ENCODE results near the gene DGKZ.
A peak's percentile ranks its signal among the peaks of the same experiment; 100 is the strongest.

DGKZ gene

DNA sequence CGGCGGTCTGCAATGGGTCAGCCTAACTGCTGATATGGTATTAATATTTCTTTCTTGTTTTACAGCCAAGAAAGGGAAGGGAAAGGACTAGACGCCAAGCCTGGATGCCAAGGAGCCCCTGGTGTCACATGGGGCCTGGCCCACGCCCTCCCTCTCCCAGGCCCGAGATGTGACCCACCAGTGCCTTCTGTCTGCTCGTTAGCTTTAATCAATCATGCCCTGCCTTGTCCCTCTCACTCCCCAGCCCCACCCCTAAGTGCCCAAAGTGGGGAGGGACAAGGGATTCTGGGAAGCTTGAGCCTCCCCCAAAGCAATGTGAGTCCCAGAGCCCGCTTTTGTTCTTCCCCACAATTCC lies 36.1 kb downstream of the DGKZ start:
- DNase-seq, result no peak

GRCh38 chr11:46383974-46384701 lies 36.9 kb downstream of the DGKZ start:
- no peak for DNase-seq

GRCh38 chr11:46385169-46386004 lies 38.1 kb downstream of the DGKZ start:
- no peak for DNase-seq

- no peak for DNase-seq
These were observed 38.8 kb downstream of the DGKZ start for GRCh38 chr11:46386005-46386578.

- DNase-seq, result no peak
These were observed 39.4 kb downstream of the DGKZ start for GRCh38 chr11:46386674-46387073.

GRCh38 chr11:46387456-46387855 lies 40.2 kb downstream of the DGKZ start:
- no peak for DNase-seq

DNA sequence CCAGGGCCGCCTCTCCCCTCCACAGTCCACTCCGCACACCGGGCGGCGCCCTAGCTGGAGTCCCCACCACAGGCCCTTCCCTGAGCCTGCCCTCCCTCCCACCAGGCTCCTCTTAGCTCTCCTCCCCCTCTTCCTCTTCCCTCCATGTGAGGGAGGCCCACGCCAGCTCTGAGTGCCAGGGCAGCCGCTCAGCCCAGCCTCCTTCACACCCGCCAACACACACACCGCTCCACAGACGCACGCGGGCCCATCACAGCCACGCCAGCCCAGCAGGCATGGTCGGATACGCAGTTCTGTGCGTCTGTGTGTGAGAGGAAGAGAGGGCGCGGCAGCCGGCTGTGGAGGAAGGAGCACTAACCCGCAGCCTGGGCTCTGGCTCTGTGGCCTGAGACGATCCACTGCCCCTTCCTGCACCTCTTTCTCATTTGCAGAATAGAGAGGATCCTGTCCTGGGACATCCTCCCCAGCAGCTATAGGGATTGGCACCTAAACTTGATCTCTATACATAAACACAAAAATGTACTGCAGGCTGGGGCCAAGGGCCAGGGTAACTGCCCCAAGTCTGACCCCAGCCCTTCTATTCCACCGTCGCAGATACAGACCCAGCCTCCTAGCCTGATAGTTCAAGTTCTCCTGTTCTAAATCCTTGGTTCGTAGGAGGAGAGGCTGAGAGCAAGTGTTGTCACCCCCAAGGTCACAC lies 40.8 kb downstream of the DGKZ start:
- DNase-seq, result no peak

DNA sequence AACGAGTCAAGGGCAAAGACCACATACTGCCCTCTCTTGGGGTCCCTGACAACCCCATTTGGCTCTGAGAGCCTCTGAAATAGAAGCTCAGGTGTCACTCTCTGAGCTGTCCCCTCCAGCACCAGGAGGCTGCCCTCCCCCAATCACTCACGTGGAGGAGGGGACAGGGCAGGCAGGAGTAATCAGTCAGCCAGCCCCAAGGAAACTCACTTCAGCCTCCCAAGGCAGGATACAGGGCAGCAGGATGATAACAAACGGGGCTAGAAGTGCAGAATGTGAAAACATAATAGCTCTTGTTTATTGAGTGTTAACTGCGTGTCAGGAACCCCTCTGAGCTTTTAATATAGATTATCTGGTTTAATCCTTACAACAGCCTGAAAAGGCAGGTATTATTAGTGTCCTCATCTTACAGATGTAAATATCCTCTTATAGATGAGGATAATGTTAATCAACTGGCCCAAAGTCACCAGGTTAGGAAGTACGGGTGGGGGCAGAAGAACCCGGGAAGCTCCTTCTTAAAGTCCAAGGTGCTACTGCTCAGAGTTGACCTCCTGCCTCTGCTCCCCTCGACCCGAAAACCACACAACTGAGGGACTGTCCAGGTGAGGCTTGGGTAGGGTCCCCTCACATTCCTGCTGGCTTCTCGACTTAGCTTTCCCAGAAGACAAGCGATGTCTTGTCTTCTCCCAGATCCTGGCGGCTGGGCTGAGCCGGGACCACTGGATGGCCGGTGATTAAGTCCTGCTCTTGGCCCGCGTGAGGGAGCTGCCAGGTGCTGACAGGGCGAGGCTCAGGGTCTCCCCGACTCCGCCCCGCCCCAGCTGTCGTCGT lies 41.6 kb downstream of the DGKZ start:
- no peak for DNase-seq

DNA sequence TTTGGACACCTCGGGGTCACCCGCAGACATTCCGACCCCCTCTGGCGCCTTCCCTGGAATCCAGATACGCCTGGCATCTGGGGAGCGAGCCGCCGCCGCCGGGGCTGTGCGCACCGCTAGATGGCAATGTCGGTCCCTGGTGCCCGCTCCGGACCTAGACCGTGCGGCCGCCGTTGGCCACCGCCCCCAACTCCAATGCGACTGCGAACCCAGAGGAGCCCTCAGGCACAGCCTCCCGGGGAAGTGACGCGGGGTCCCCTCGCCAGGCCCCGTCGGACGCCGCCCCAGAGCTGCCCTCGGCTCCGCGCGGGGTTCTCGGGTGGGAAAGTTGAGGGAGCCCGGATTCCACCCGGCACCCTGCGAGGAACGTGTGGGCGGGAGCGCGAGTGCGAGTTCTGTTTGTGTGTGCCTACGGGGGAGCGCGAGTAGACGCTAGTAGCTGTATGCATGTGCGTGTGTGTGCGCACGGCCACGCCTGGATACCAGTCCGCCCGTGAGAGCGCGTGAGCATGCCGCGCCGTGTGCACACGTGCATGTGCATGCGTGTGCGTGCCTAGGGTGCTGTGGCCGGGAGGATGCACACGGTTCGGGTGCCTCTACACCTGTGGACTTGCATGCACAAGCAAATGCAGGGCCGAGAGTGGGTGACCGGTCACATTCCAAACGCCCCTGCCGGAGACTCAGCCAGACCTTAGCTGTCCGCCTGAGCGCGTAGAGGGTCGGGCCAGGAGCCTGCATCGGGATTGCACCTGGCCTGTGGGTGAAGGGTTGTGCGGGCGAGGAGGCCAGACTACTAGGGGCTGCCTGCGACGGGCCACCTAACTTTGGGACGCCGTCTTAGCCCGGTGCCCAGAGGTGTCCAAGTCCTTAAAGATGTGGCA lies 42.4 kb downstream of the DGKZ start:
- peak; percentile 58 for DNase-seq

- DNase-seq, result no peak
These were observed 43.3 kb downstream of the DGKZ start for GRCh38 chr11:46390331-46391171.

DNA sequence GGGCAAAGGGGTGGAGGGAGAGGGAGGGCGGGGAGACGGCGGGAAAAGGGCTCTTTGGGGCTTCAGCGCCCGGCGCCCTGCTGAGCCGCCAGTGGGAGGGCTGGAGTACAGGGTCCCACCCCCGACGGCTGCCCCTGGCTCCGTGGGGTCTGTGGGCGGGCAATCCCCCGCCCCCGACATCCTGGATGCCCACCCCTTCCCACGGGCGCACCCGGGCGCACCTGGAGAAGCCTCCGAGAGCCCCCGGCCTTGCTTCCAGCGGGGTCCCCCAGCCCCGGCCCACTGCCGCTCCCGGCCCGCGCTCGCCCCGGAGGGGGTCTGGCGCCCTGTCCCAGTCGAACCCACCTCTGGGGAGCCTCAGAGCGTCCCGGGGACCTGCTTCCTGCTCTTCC lies 43.9 kb downstream of the DGKZ start:
- no peak for DNase-seq

DNA sequence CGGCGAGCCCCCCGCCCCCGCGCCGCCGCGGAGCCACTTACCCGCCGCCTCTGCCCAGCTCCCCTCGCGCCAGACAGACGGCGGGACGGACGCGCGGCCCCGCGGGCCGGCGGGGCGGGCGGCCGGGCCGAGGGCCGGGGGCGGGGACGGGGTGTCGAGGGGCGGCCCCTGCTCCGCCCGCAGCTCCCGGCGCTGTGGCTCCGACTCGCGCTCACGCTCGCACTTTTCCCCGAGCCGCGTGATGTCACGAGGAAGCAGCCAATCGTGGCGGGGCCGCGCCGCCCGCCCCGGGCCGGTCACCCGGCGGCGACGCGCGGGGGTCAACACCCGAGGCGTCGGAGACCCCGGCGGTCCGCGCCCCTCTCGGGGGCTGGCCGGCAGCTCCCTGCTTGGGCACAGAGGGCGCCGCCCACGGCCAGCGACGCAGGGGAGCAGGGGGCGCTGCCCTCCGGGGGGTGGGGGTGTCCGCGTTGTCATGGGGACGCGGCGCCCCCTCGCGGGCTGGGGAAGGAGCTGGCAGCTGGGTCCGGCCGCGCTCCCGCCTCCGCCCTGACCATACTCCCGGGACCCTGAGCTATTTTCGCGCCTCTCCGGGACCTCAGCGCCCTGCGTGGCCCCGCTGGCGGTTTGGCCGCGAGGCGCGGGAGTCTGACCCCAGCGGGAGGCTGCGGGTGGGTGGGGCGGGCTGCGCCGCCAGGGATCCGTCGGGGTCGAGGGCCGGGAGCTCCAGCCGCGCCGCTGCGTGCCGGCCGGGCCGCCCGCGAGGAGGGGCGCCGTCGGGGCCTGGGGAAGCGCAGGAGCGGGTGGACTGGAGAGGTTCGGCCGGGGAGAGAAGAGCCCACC lies 44.5 kb downstream of the DGKZ start, which contains the start of gene CHRM4:
Gene CHRM4 (minus strand): TSS at position 199 of the 843 bp plus-strand sequence. CDS start 5,219 bp downstream, outside the sequence.
- DNase-seq, result peak; percentile 82

GRCh38 chr11:46392421-46393230 lies 45.4 kb downstream of the DGKZ start:
- peak; percentile 64 for DNase-seq

DNA sequence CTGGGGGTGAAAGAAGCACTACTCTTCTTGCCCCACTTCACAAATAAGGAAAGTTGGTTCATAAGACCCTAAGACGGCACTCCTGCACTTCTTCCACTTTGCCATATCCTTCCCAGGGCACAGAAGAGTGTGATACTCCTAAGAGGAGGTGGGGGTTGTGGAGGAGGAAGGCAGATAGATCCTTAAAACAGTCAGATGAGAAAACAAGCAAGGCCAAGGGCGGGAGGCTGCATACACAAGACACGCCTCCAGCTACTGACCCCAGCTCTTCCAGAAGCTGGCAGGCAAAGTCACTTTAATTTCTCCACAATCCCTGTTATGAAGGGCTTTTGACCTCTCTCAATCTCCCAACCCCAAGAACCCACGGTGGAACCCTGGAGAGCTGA lies 46.0 kb downstream of the DGKZ start:
- no peak for DNase-seq

GRCh38 chr11:46393759-46394158 lies 46.5 kb downstream of the DGKZ start:
- no peak for DNase-seq

- no peak for DNase-seq
These were observed 50.3 kb downstream of the DGKZ start for GRCh38 chr11:46397526-46397925.

- no peak for DNase-seq
These were observed 56.0 kb downstream of the DGKZ start for GRCh38 chr11:46402957-46403902.
